Body of pancreas (tissue), 4 donors: ENCODE results near the gene SEPHS2. TPM values are rescaled to one million over a fixed set of nuclear protein-coding genes. Genes with fewer than 3 reads are reported as not detected.

Experiments
- ATAC-seq: fragments of 150-250 bp; one replicate; pipeline ENCODE4 v1.9.1; 2016
- DNase-seq, 4 donors: peaks; one replicate each; pipeline ENCODE4 v3.0.0-alpha.2; 2019
- H3K27ac ChIP-seq, 4 donors: fragments of 200-600 bp; sonication (generic); 1 replicate in 3 of 4; 2 replicates in 1 of 4; pipeline versions ENCODE4 v1.5.1 to v1.6.1; 2016 to 2019; ENCODE audit warnings: mild to moderate bottlenecking in 1 of 4, mixed read lengths in 1 of 4, moderate library complexity in 1 of 4
- H3K27me3 ChIP-seq, 2 donors: fragments of 200-600 bp; sonication (generic); one replicate each; pipeline ENCODE4 v1.6.0; 2016; ENCODE audit warnings: mild to moderate bottlenecking in 1 of 2
- H3K36me3 ChIP-seq, 2 donors: fragments of 200-600 bp; sonication (generic); replicated peaks in 1 of 2; 2 replicates each; pipeline ENCODE4 v1.5.1; 2016; ENCODE audit warnings: low read depth in 2 of 2; ENCODE audit not compliant: insufficient read depth in 1 of 2
- H3K4me1 ChIP-seq: fragments of 200-600 bp; sonication (generic); one replicate; pipeline ENCODE4 v1.6.0; 2016
- H3K4me3 ChIP-seq, 2 donors: fragments of 200-600 bp; sonication (generic); 1 replicate in 1 of 2; 2 replicates in 1 of 2; pipeline ENCODE4 v1.5.1; 2016 to 2019
- H3K9me3 ChIP-seq, 3 donors: fragments of 200-600 bp; sonication (generic); 1 replicate in 2 of 3; 2 replicates in 1 of 3; pipeline ENCODE4 v1.5.1; 2016
- CTCF ChIP-seq, 7 experiments: fragments of 450-650 bp in 4 of 7; fragments of 200-600 bp in 3 of 7; sonication (generic) in 3 of 7; IDR thresholded peaks; one replicate each; pipeline ENCODE4 v1.5.1; 2016 to 2019; ENCODE audit warnings: antibody characterized with exemption in 7 of 7
- POLR2A ChIP-seq, 3 donors: fragments of 450-650 bp; IDR thresholded peaks; one replicate each; pipeline ENCODE4 v1.6.1; 2016; ENCODE audit warnings: antibody characterized with exemption in 3 of 3, mild to moderate bottlenecking in 2 of 3
- WGBS, 2 donors: methylation state at CpG; one replicate each; pipeline ENCODE4 v1.1.5; 2017; 5-methylcytosine and 5-hydroxymethylcytosine counted together
- intact Hi-C: fragments of 100-400 bp; cut with DNase I; formaldehyde crosslinking; loops from one replicate; pipeline ENCODE4 v1.15.1; 2023
- total RNA-seq, 2 donors: library from RNA; depleted of rRNA; stranded (reverse); fragments of >200 nt; gene quantifications; one replicate each; pipeline ENCODE4 v1.1.0, GENCODE V29; 2016

Gene SEPHS2
- total RNA-seq, 2 donors from 2014 or later = 28.0 to 29.6 TPM

- peak within 1 kb of the TSS; percentile 42 to 52 for H3K4me3 ChIP-seq
- peaks cover 23% of the 10 kb centered on the region for H3K4me1 ChIP-seq
- ATAC-seq (peak; percentile 99), DNase-seq (peak; percentile 96 to 99 (median 98))
- H3K27me3 ChIP-seq = no peaks in the 10 kb centered on the region
- WGBS, 2 donors = 0 to 2% methylated on average over 16 to 42 of the region's 49 CpGs
- H3K9me3 ChIP-seq = no peaks in the 10 kb centered on the region
- TF ChIP-seq CTCF (IDR thresholded peaks at IDR 0.05) = peak; percentile 62 to 98 (median 97)
- TF ChIP-seq POLR2A (IDR thresholded peaks at IDR 0.05) = peak in 2 of 3 donors; percentile 68 to 70
- H3K36me3 ChIP-seq = no peaks in the 10 kb centered on the region
- peak within 1 kb of the TSS; percentile 45 to 76 (median 60) for H3K27ac ChIP-seq
- intact Hi-C loops = loop anchor here (5.0 kb wide), 1 partner anchor 92 kb away; no protein-coding TSS in a partner anchor
These were observed 15.8 kb downstream of the SEPHS2 start, which contains the start of gene DCTPP1 for GRCh38 chr16:30429678-30430427. DCTPP1 (minus strand) TSS chr16:30430030; CDS start chr16:30429980, 50 bp downstream.

- WGBS, 2 donors = 1 to 2% methylated on average over 11 of the region's 11 CpGs
- Histone ChIP-seq H3K27me3 (no peaks in the 10 kb centered on the region), H3K27ac (peak overlapping the region; percentile 32 to 76 (median 60)), H3K4me1 (peaks cover 23% of the 10 kb centered on the region), H3K9me3 (no peaks in the 10 kb centered on the region), H3K36me3 (peaks cover 0 to 1% of the 10 kb centered on the region in 2 donors), H3K4me3 (peak overlapping the region; percentile 42 to 52)
- ATAC-seq (no peak), DNase-seq (no peak)
- intact Hi-C loops = no loop called here
- TF ChIP-seq POLR2A (IDR thresholded peaks at IDR 0.05) (no peak), CTCF (IDR thresholded peaks at IDR 0.05) (no peak)
These were observed 16.3 kb downstream of the SEPHS2 start for GRCh38 chr16:30429418-30429677.

- ATAC-seq (no peak), DNase-seq (no peak)
- TF ChIP-seq POLR2A (IDR thresholded peaks at IDR 0.05) (no peak), CTCF (IDR thresholded peaks at IDR 0.05) (no peak)
- WGBS, 2 donors = 79 to 80% methylated on average over 4 of the region's 4 CpGs
- Histone ChIP-seq H3K4me1 (peaks cover 23% of the 10 kb centered on the region), H3K4me3 (no peak overlapping the region), H3K27ac (no peak overlapping the region), H3K36me3 (peaks cover 0 to 7% of the 10 kb centered on the region in 2 donors), H3K27me3 (no peaks in the 10 kb centered on the region), H3K9me3 (no peaks in the 10 kb centered on the region)
- intact Hi-C loops = no loop called here
These were observed 17.6 kb downstream of the SEPHS2 start for GRCh38 chr16:30428055-30428454.

GRCh38 chr16:30421010-30421409 is 24.7 kb downstream of the SEPHS2 start:
- peaks cover 11% of the 10 kb centered on the region for H3K4me1 ChIP-seq
- peaks cover 0 to 8% of the 10 kb centered on the region in 2 donors for H3K36me3 ChIP-seq
- intact Hi-C loops = no loop called here
- no peaks in the 10 kb centered on the region for H3K9me3 ChIP-seq
- ATAC-seq (no peak), DNase-seq (no peak)
- H3K27ac ChIP-seq = no peak overlapping the region
- no peak overlapping the region for H3K4me3 ChIP-seq
- H3K27me3 ChIP-seq = no peaks in the 10 kb centered on the region
- TF ChIP-seq CTCF (IDR thresholded peaks at IDR 0.05) (no peak), POLR2A (IDR thresholded peaks at IDR 0.05) (no peak)
- 74 to 79% methylated on average over 5 of the region's 5 CpGs for WGBS, 2 donors
